Common myeloid progenitor, CD34-positive (primary cell): Measurements from ENCODE around the gene ARHGAP12.

Experiments
- CTCF ChIA-PET: fragments of 350-600 bp; sonication (Branson Sonifier 250); formaldehyde crosslinking; loops from one replicate; lab custom pipeline; 2021; ENCODE audit warnings: antibody characterized with exemption; lab: Charles Lee
- POLR2A ChIA-PET: fragments of 350-600 bp; sonication (Branson Sonifier 250); formaldehyde crosslinking; loops from one replicate; lab custom pipeline; 2021; ENCODE audit warnings: antibody characterized with exemption; lab: Charles Lee
- DNase-seq, 3 donors: peaks; one replicate each; pipeline versions ENCODE4 v3.0.0 to v3.0.0-alpha.2; 2013
- H3K27ac ChIP-seq, 2 experiments: 1 replicate in 1 of 2; 2 replicates in 1 of 2; pipeline ENCODE4 v1.7.0; 2013; ENCODE audit warnings: inconsistent platforms in 2 of 2, low read length in 2 of 2, mild to moderate bottlenecking in 2 of 2, low read depth in 1 of 2, moderate library complexity in 1 of 2; ENCODE audit not compliant: severe bottlenecking in 2 of 2, insufficient read depth in 1 of 2, poor library complexity in 1 of 2
- H3K27me3 ChIP-seq, 5 experiments: replicated peaks in 2 of 5; 1 replicate in 3 of 5; 2 replicates in 2 of 5; pipeline versions ENCODE4 v1.6.1 to v1.7.0; 2013; ENCODE audit warnings: low read length in 4 of 5, mild to moderate bottlenecking in 2 of 5, moderate library complexity in 2 of 5, inconsistent platforms in 1 of 5; ENCODE audit not compliant: insufficient read depth in 5 of 5, control insufficient read depth in 4 of 5
- H3K36me3 ChIP-seq, 4 experiments: 1 replicate in 2 of 4; 2 replicates in 2 of 4; pipeline versions ENCODE4 v1.6.1 to v1.7.0; 2013; ENCODE audit warnings: low read length in 3 of 4, control low read depth in 1 of 4, mild to moderate bottlenecking in 1 of 4; ENCODE audit not compliant: control insufficient read depth in 4 of 4, insufficient read depth in 4 of 4
- H3K4me1 ChIP-seq, 4 experiments: 1 replicate in 3 of 4; 2 replicates in 1 of 4; pipeline versions ENCODE4 v1.6.1 to v1.7.1; 2013; ENCODE audit warnings: low read length in 3 of 4, mild to moderate bottlenecking in 3 of 4, control low read depth in 1 of 4, inconsistent platforms in 1 of 4, moderate library complexity in 1 of 4; ENCODE audit not compliant: control insufficient read depth in 4 of 4, insufficient read depth in 4 of 4; ENCODE audit errors: control extremely low read depth in 1 of 4
- H3K4me3 ChIP-seq, 7 experiments: 1 replicate in 4 of 7; 2 replicates in 3 of 7; pipeline versions ENCODE4 v1.5.1 to v1.7.0; 2013; ENCODE audit warnings: mild to moderate bottlenecking in 7 of 7, low read length in 6 of 7, moderate library complexity in 6 of 7, inconsistent platforms in 2 of 7, low read depth in 2 of 7, control low read depth in 1 of 7; ENCODE audit not compliant: insufficient read depth in 4 of 7, control insufficient read depth in 1 of 7; ENCODE audit errors: extremely low read depth in 1 of 7
- H3K9me3 ChIP-seq, 5 experiments: 1 replicate in 4 of 5; 2 replicates in 1 of 5; pipeline versions ENCODE4 v1.6.1 to v1.7.1; 2013; ENCODE audit warnings: low read length in 4 of 5, mild to moderate bottlenecking in 2 of 5, inconsistent platforms in 1 of 5, low read depth in 1 of 5, moderate library complexity in 1 of 5; ENCODE audit not compliant: control insufficient read depth in 4 of 5, insufficient read depth in 2 of 5; ENCODE audit errors: control extremely low read depth in 1 of 5
- WGBS: methylation state at CpG from one replicate; pipeline ENCODE4 v1.1.5; 2013; ENCODE audit not compliant: insufficient coverage; 5-methylcytosine and 5-hydroxymethylcytosine counted together

The ARHGAP12 gene

GRCh38 chr10:31820778-31821369 lies 107.8 kb downstream of the ARHGAP12 start:
- Histone ChIP-seq H3K36me3 (peaks cover 2 to 8% (median 3%) of the 10 kb centered on the region in 4 experiments), H3K27ac (no peak overlapping the region), H3K4me3 (no peak overlapping the region), H3K4me1 (no peaks in the 10 kb centered on the region), H3K9me3 (no peaks in the 10 kb centered on the region), H3K27me3 (no peaks in the 10 kb centered on the region)
- no CpG with 5 or more reads among the region's 3 CpGs for WGBS
- DNase-seq, result no peak
- ChIA-PET POLR2A (no interaction called here), CTCF (interaction anchor here (0.7 to 1.9 kb wide), 4 partner anchors 181 to 1150 kb away, joined by 3 to 4 read pairs (median 3); no protein-coding TSS in a partner anchor)

- H3K4me1 ChIP-seq, result no peaks in the 10 kb centered on the region
- DNase-seq, result no peak
- H3K36me3 ChIP-seq, result peaks cover 2 to 8% (median 3%) of the 10 kb centered on the region in 4 experiments
- no peaks in the 10 kb centered on the region for H3K9me3 ChIP-seq
- POLR2A ChIA-PET, result no interaction called here
- CTCF ChIA-PET, result no interaction called here
- H3K4me3 ChIP-seq, result no peak overlapping the region
- H3K27ac ChIP-seq, result no peak overlapping the region
- no peaks in the 10 kb centered on the region for H3K27me3 ChIP-seq
These were observed 108.5 kb downstream of the ARHGAP12 start for GRCh38 chr10:31820096-31820495.

- no peak overlapping the region for H3K27ac ChIP-seq
- ChIA-PET CTCF (no interaction called here), POLR2A (no interaction called here)
- no peaks in the 10 kb centered on the region for H3K4me1 ChIP-seq
- H3K4me3 ChIP-seq, result no peak overlapping the region
- peaks cover 2 to 8% (median 3%) of the 10 kb centered on the region in 4 experiments for H3K36me3 ChIP-seq
- H3K27me3 ChIP-seq, result no peaks in the 10 kb centered on the region
- DNase-seq, result no peak
- WGBS, result 100% methylated on average over 2 of the region's 3 CpGs
- no peaks in the 10 kb centered on the region for H3K9me3 ChIP-seq
These were observed 109.2 kb downstream of the ARHGAP12 start for GRCh38 chr10:31819391-31819820.

GRCh38 chr10:31816318-31816717 lies 112.3 kb downstream of the ARHGAP12 start:
- ChIA-PET POLR2A (no interaction called here), CTCF (no interaction called here)
- Histone ChIP-seq H3K36me3 (peaks cover 2 to 4% (median 3%) of the 10 kb centered on the region in 4 experiments), H3K27me3 (no peaks in the 10 kb centered on the region), H3K9me3 (no peaks in the 10 kb centered on the region), H3K27ac (no peak overlapping the region), H3K4me3 (no peak overlapping the region), H3K4me1 (no peaks in the 10 kb centered on the region)
- WGBS, result 100% methylated on average over 1 of the region's 2 CpGs
- DNase-seq, result no peak

GRCh38 chr10:31808258-31809218 lies 120.1 kb downstream of the ARHGAP12 start:
- ChIA-PET CTCF (interaction anchor here (1.0 to 2.9 kb wide), 11 partner anchors 10 to 1086 kb away, joined by 3 to 13 read pairs (median 4); no protein-coding TSS in a partner anchor), POLR2A (interaction anchor here (0.6 kb wide), 1 partner anchor 245 kb away, joined by 4 read pairs; no protein-coding TSS in a partner anchor)
- Histone ChIP-seq H3K36me3 (peaks cover 0 to 4% (median 1%) of the 10 kb centered on the region in 4 experiments), H3K9me3 (no peaks in the 10 kb centered on the region), H3K4me1 (peaks cover 3 to 5% (median 3%) of the 10 kb centered on the region in 4 experiments), H3K27me3 (no peaks in the 10 kb centered on the region), H3K4me3 (peak overlapping the region in 3 of 7 experiments; percentile 19 to 66 (median 49)), H3K27ac (no peak overlapping the region)
- WGBS, result 0% methylated on average over 1 of the region's 6 CpGs
- DNase-seq, result peak; percentile 68 to 82 (median 81)

GRCh38 chr10:31804352-31804810 lies 124.2 kb downstream of the ARHGAP12 start:
- no peaks in the 10 kb centered on the region for H3K27me3 ChIP-seq
- 95% methylated on average over 3 of the region's 7 CpGs for WGBS

More at GRCh38 chr10:31804352-31804810, 124.2 kb downstream of the ARHGAP12 start:
- H3K27ac ChIP-seq, result no peak overlapping the region
- no peak overlapping the region for H3K4me3 ChIP-seq
- H3K36me3 ChIP-seq, result peaks cover 0 to 4% (median 1%) of the 10 kb centered on the region in 4 experiments
- ChIA-PET POLR2A (no interaction called here), CTCF (interaction anchor here (0.7 to 1.4 kb wide), 3 partner anchors 589 to 1052 kb away, joined by 3 to 5 read pairs (median 3); no protein-coding TSS in a partner anchor)
- no peaks in the 10 kb centered on the region for H3K9me3 ChIP-seq
- no peak for DNase-seq
- H3K4me1 ChIP-seq, result peaks cover 3 to 5% (median 3%) of the 10 kb centered on the region in 4 experiments
